CD4-positive, CD25-positive, alpha-beta regulatory T cell (primary cell): ENCODE data around the gene ZBTB45. TPM values are rescaled to one million over a fixed set of nuclear protein-coding genes. Genes with fewer than 3 reads are reported as not detected.

Experiments
- ATAC-seq, 2 donors: fragments of 150-1000 bp; cut with Tn5 transposase; one replicate each; pipeline ENCODE4 v1.10.0; 2021; ENCODE audit warnings: low read depth in 2 of 2, moderate number of reproducible peaks in 2 of 2, moderate library complexity in 1 of 2
- DNase-seq, 3 donors: peaks; one replicate each; pipeline versions ENCODE4 v3.0.0 to v3.0.0-alpha.2; 2012 to 2022; ENCODE audit warnings: mixed read lengths in 1 of 3
- H3K27ac ChIP-seq: one replicate; pipeline ENCODE4 v1.7.0; 2013; ENCODE audit warnings: mild to moderate bottlenecking, low read length; ENCODE audit not compliant: insufficient read depth, poor library complexity, severe bottlenecking
- H3K27me3 ChIP-seq: one replicate; pipeline ENCODE4 v1.7.0; 2013; ENCODE audit warnings: low read length; ENCODE audit not compliant: control insufficient read depth, insufficient read depth
- H3K36me3 ChIP-seq: one replicate; pipeline ENCODE4 v1.7.0; 2013; ENCODE audit warnings: mild to moderate bottlenecking, low read length, moderate library complexity; ENCODE audit not compliant: control insufficient read depth, insufficient read depth
- H3K4me1 ChIP-seq: 2 replicates; pipeline ENCODE4 v1.7.0; 2013; ENCODE audit warnings: mild to moderate bottlenecking, low read length; ENCODE audit not compliant: insufficient read depth, control insufficient read depth, poor library complexity, severe bottlenecking
- H3K4me3 ChIP-seq: one replicate; pipeline ENCODE4 v1.7.0; 2013; ENCODE audit warnings: low read depth, mild to moderate bottlenecking, low read length, moderate library complexity
- H3K9me3 ChIP-seq, 2 experiments: 1 replicate in 1 of 2; 2 replicates in 1 of 2; pipeline ENCODE4 v1.7.0; 2013; ENCODE audit warnings: low read length in 2 of 2, mild to moderate bottlenecking in 1 of 2, moderate library complexity in 1 of 2; ENCODE audit not compliant: control insufficient read depth in 2 of 2
- H3K27ac Mint-ChIP-seq, 3 donors: one replicate each; pipeline ENCODE4 v1.8.0; 2020 to 2022; ENCODE audit warnings: mild to moderate bottlenecking in 3 of 3, mixed read lengths in 3 of 3, moderate library complexity in 2 of 3
- H3K27me3 Mint-ChIP-seq: one replicate; pipeline ENCODE4 v1.8.0; 2022; ENCODE audit warnings: mild to moderate bottlenecking, mixed read lengths
- H3K36me3 Mint-ChIP-seq: one replicate; pipeline ENCODE4 v1.8.0; 2020; ENCODE audit warnings: mixed read lengths
- H3K4me1 Mint-ChIP-seq, 4 donors: one replicate each; pipeline ENCODE4 v1.8.0; 2020 to 2022; ENCODE audit warnings: mixed read lengths in 4 of 4, mild to moderate bottlenecking in 1 of 4
- H3K4me3 Mint-ChIP-seq, 4 donors: one replicate each; pipeline ENCODE4 v1.8.0; 2020 to 2022; ENCODE audit warnings: mild to moderate bottlenecking in 4 of 4, mixed read lengths in 4 of 4, moderate library complexity in 3 of 4
- H3K9me3 Mint-ChIP-seq, 7 donors: one replicate each; pipeline ENCODE4 v1.8.0; 2020 to 2022; ENCODE audit warnings: mixed read lengths in 7 of 7, mild to moderate bottlenecking in 3 of 7, moderate library complexity in 2 of 7
- polyA plus RNA-seq, 4 donors: library from polyadenylated mRNA; unstranded; fragments of 300-500 nt; fragmentation: Illumina TruSeq; gene quantifications; one replicate each; pipeline ENCODE4 v1.2.3, GENCODE V29; 2021
- total RNA-seq: library from RNA; stranded (reverse); gene quantifications from one replicate; pipeline ENCODE4 v1.2.3, GENCODE V29; 2022

ZBTB45 gene
- total and polyA plus RNA-seq, 5 donors from 2014 or later: 4.2 to 8.0 (median 5.0) TPM

- H3K4me3 ChIP-seq: no peak overlapping the region
- H3K36me3 ChIP-seq: peaks cover 62% of the 10 kb centered on the region
- no peak overlapping the region for H3K27ac ChIP-seq
- H3K4me1 Mint-ChIP-seq: peaks cover 0 to 62% (median 30%) of the 10 kb centered on the region in 4 donors
- no peaks in the 10 kb centered on the region for H3K27me3 ChIP-seq
- H3K36me3 Mint-ChIP-seq: peaks cover 31% of the 10 kb centered on the region
- ATAC-seq (no peak), DNase-seq (no peak)
- H3K27ac Mint-ChIP-seq: peak overlapping the region in 2 of 3 donors; percentile 68 to 99
- peaks cover 38% of the 10 kb centered on the region for H3K4me1 ChIP-seq
- no peaks in the 10 kb centered on the region for H3K27me3 Mint-ChIP-seq
- H3K9me3 ChIP-seq: no peaks in the 10 kb centered on the region
- peak overlapping the region; percentile 3 to 93 (median 54) for H3K4me3 Mint-ChIP-seq
- H3K9me3 Mint-ChIP-seq: peaks cover 0 to 2% (median 0%) of the 10 kb centered on the region in 7 donors
Measured at GRCh38 chr19:58552655-58553054, 33.0 kb upstream of the ZBTB45 start.

- Histone ChIP-seq H3K4me3 (no peak overlapping the region), H3K9me3 (no peaks in the 10 kb centered on the region), H3K27ac (no peak overlapping the region), H3K36me3 (peaks cover 67% of the 10 kb centered on the region), H3K4me1 (peaks cover 35% of the 10 kb centered on the region), H3K27me3 (no peaks in the 10 kb centered on the region)
- DNase-seq: no peak
- no peaks in the 10 kb centered on the region for H3K27me3 Mint-ChIP-seq
- H3K9me3 Mint-ChIP-seq: peaks cover 0 to 1% (median 0%) of the 10 kb centered on the region in 7 donors
- peaks cover 31% of the 10 kb centered on the region for H3K36me3 Mint-ChIP-seq
- peak overlapping the region in 1 of 3 donors; percentile 99 for H3K27ac Mint-ChIP-seq
- no peak for ATAC-seq
- H3K4me1 Mint-ChIP-seq: peaks cover 0 to 62% (median 28%) of the 10 kb centered on the region in 4 donors
- H3K4me3 Mint-ChIP-seq: peak overlapping the region in 2 of 4 donors; percentile 11 to 93
Measured at GRCh38 chr19:58551577-58552471, 32.2 kb upstream of the ZBTB45 start.

- peaks cover 34% of the 10 kb centered on the region for H3K36me3 Mint-ChIP-seq
Measured at GRCh38 chr19:58551123-58551497, 31.5 kb upstream of the ZBTB45 start.

GRCh38 chr19:58550362-58551122 is 30.9 kb upstream of the ZBTB45 start:
- H3K27ac Mint-ChIP-seq: no peak overlapping the region
- H3K27ac ChIP-seq: no peak overlapping the region
- H3K9me3 Mint-ChIP-seq: peaks cover 0 to 1% (median 0%) of the 10 kb centered on the region in 7 donors
- no peaks in the 10 kb centered on the region for H3K9me3 ChIP-seq
- H3K4me3 Mint-ChIP-seq: peak overlapping the region in 1 of 4 donors; percentile 93
- H3K36me3 ChIP-seq: peaks cover 58% of the 10 kb centered on the region
- H3K36me3 Mint-ChIP-seq: peaks cover 39% of the 10 kb centered on the region
- H3K4me3 ChIP-seq: no peak overlapping the region
- no peaks in the 10 kb centered on the region for H3K27me3 ChIP-seq
- DNase-seq (no peak), ATAC-seq (no peak)
- peaks cover 0 to 63% (median 38%) of the 10 kb centered on the region in 4 donors for H3K4me1 Mint-ChIP-seq
- peaks cover 41% of the 10 kb centered on the region for H3K4me1 ChIP-seq
- no peaks in the 10 kb centered on the region for H3K27me3 Mint-ChIP-seq

More at GRCh38 chr19:58551123-58551497, 31.5 kb upstream of the ZBTB45 start:
- ATAC-seq: no peak
- Histone ChIP-seq H3K27ac (no peak overlapping the region), H3K4me1 (peaks cover 41% of the 10 kb centered on the region), H3K36me3 (peaks cover 60% of the 10 kb centered on the region), H3K9me3 (no peaks in the 10 kb centered on the region), H3K4me3 (no peak overlapping the region), H3K27me3 (no peaks in the 10 kb centered on the region)
- H3K27ac Mint-ChIP-seq: no peak overlapping the region
- DNase-seq: no peak
- peaks cover 0 to 62% (median 32%) of the 10 kb centered on the region in 4 donors for H3K4me1 Mint-ChIP-seq
- peaks cover 0 to 1% (median 0%) of the 10 kb centered on the region in 7 donors for H3K9me3 Mint-ChIP-seq
- no peaks in the 10 kb centered on the region for H3K27me3 Mint-ChIP-seq
- H3K4me3 Mint-ChIP-seq: peak overlapping the region in 1 of 4 donors; percentile 93

- no peaks in the 10 kb centered on the region for H3K9me3 ChIP-seq
- H3K36me3 ChIP-seq: peaks cover 58% of the 10 kb centered on the region
- no peak for DNase-seq
- H3K36me3 Mint-ChIP-seq: peaks cover 39% of the 10 kb centered on the region
- H3K4me1 Mint-ChIP-seq: peaks cover 0 to 61% (median 38%) of the 10 kb centered on the region in 4 donors
- H3K27ac ChIP-seq: no peak overlapping the region
- no peak overlapping the region for H3K27ac Mint-ChIP-seq
- peaks cover 0 to 1% (median 0%) of the 10 kb centered on the region in 7 donors for H3K9me3 Mint-ChIP-seq
- no peaks in the 10 kb centered on the region for H3K27me3 ChIP-seq
- no peak for ATAC-seq
- no peaks in the 10 kb centered on the region for H3K27me3 Mint-ChIP-seq
- no peak overlapping the region for H3K4me3 ChIP-seq
- H3K4me3 Mint-ChIP-seq: peak overlapping the region in 1 of 4 donors; percentile 93
- peaks cover 43% of the 10 kb centered on the region for H3K4me1 ChIP-seq
Measured at GRCh38 chr19:58549664-58550361, 30.2 kb upstream of the ZBTB45 start.

GRCh38 chr19:58548859-58549663 is 29.5 kb upstream of the ZBTB45 start:
- Mint-ChIP-seq H3K4me3 (peak overlapping the region in 1 of 4 donors; percentile 96), H3K36me3 (peaks cover 39% of the 10 kb centered on the region), H3K4me1 (peaks cover 0 to 57% (median 34%) of the 10 kb centered on the region in 4 donors), H3K9me3 (peaks cover 0 to 1% (median 0%) of the 10 kb centered on the region in 7 donors), H3K27ac (no peak overlapping the region), H3K27me3 (peaks cover 2% of the 10 kb centered on the region)
- Histone ChIP-seq H3K4me3 (no peak overlapping the region), H3K9me3 (no peaks in the 10 kb centered on the region), H3K36me3 (peaks cover 58% of the 10 kb centered on the region), H3K27me3 (no peaks in the 10 kb centered on the region), H3K4me1 (peaks cover 37% of the 10 kb centered on the region), H3K27ac (no peak overlapping the region)
- DNase-seq: no peak
- ATAC-seq: no peak
